HCT116 (cell line): ENCODE data around the gene ROR2. TPM values are rescaled to one million over a fixed set of nuclear protein-coding genes. Genes with fewer than 3 reads are reported as not detected.
A peak's percentile ranks its signal among the peaks of the same experiment; 100 is the strongest.

Source experiments
- ATAC-seq: fragments of 200-7000 bp; cut with Tn5 transposase; 2 replicates; pipeline ENCODE4 v1.9.1; 2020; ENCODE audit warnings: mild to moderate bottlenecking, moderate library complexity
- BruUV-seq: library from RNA; stranded (reverse); fragments of 400-500 nt; replicated peaks from 2 replicates; lab custom pipeline; 2021; lab: Mats Ljungman, UMichigan
- CTCF ChIA-PET: fragments of 300-600 bp; sonication (Branson Sonifier 250); formaldehyde crosslinking; loops from one replicate; lab custom pipeline; 2021; ENCODE audit warnings: antibody characterized with exemption; lab: Charles Lee
- POLR2A ChIA-PET: fragments of 300-600, 350-600 bp; sonication (Branson Sonifier 250); formaldehyde crosslinking; loops from one replicate; lab custom pipeline; 2021; ENCODE audit warnings: antibody characterized with exemption; lab: Charles Lee
- RAD21 ChIA-PET, 2 experiments: fragments of 300-600 bp; sonication (Branson Sonifier 250); formaldehyde crosslinking; loops; one replicate each; lab custom pipeline; 2023; ENCODE audit warnings: low total read pairs in 2 of 2; ENCODE audit not compliant: uncharacterized antibody in 2 of 2, unreplicated experiment in 2 of 2, low non-redundant PET in 1 of 2; lab: Charles Lee
- DNase-seq: peaks from one replicate; pipeline ENCODE4 v3.0.0-alpha.2; 2010; ENCODE audit warnings: low read depth, low spot score
- H2AFZ ChIP-seq: fragments of 200-600 bp; shearing (Covaris generic), sonication (generic); 2 replicates; pipeline ENCODE4 v1.6.1; 2017; ENCODE audit warnings: low read depth, mixed run types, mixed read lengths, antibody characterized with exemption, low read length; ENCODE audit not compliant: poor library complexity, severe bottlenecking
- H3K27ac ChIP-seq: 2 replicates; pipeline ENCODE4 v1.5.1; 2012; ENCODE audit warnings: low read depth, low read length
- H3K27me3 ChIP-seq: fragments of 200-600 bp; sonication (generic); 2 replicates; pipeline ENCODE4 v1.6.1; 2016; ENCODE audit warnings: mixed run types, low read length, mixed read lengths; ENCODE audit not compliant: insufficient read depth
- H3K36me3 ChIP-seq, 2 experiments: fragments of 200-500 bp in 1 of 2; fragments of 200-600 bp in 1 of 2; sonication (Bioruptor generic) in 1 of 2; sonication (generic) in 1 of 2; 2 replicates each; pipeline versions ENCODE4 v1.5.1 to v1.6.1; 2014 to 2016; ENCODE audit warnings: low read length in 2 of 2, inconsistent platforms in 1 of 2, mixed read lengths in 1 of 2, mixed run types in 1 of 2; ENCODE audit not compliant: insufficient read depth in 2 of 2, control insufficient read depth in 1 of 2
- H3K4me1 ChIP-seq, 2 experiments: fragments of 200-600 bp in 1 of 2; sonication (generic) in 1 of 2; 2 replicates each; pipeline versions ENCODE4 v1.5.1 to v1.6.1; 2012 to 2017; ENCODE audit warnings: low read length in 2 of 2, inconsistent platforms in 1 of 2, mild to moderate bottlenecking in 1 of 2, mixed read lengths in 1 of 2, mixed run types in 1 of 2, moderate library complexity in 1 of 2; ENCODE audit not compliant: insufficient read depth in 2 of 2, control insufficient read depth in 1 of 2
- H3K4me2 ChIP-seq: fragments of 200-600 bp; sonication (generic); 2 replicates; pipeline ENCODE4 v1.6.1; 2017; ENCODE audit warnings: mixed run types, low read length, mixed read lengths
- H3K4me3 ChIP-seq, 2 experiments: fragments of 200-600 bp in 1 of 2; sonication (generic) in 1 of 2; replicated peaks in 1 of 2; 2 replicates each; pipeline ENCODE4 v1.5.1; 2011 to 2016; ENCODE audit warnings: low read length in 2 of 2, control low read depth in 1 of 2, low read depth in 1 of 2, mild to moderate bottlenecking in 1 of 2, mixed read lengths in 1 of 2, mixed run types in 1 of 2
- H3K79me2 ChIP-seq: fragments of 200-600 bp; sonication (generic); 2 replicates; pipeline ENCODE4 v1.6.1; 2017; ENCODE audit warnings: mild to moderate bottlenecking, mixed run types, low read length, moderate library complexity, mixed read lengths; ENCODE audit not compliant: insufficient read depth
- H3K9ac ChIP-seq: fragments of 200-600 bp; sonication (generic); 2 replicates; pipeline ENCODE4 v1.6.1; 2016; ENCODE audit warnings: low read length, mixed read lengths
- H3K9me2 ChIP-seq: fragments of 200-600 bp; sonication (generic), shearing (Covaris generic); 2 replicates; pipeline ENCODE4 v1.6.1; 2017; ENCODE audit warnings: mixed run types, mild to moderate bottlenecking, moderate library complexity; ENCODE audit not compliant: insufficient read depth
- H3K9me3 ChIP-seq, 2 experiments: fragments of 200-500 bp in 1 of 2; fragments of 200-600 bp in 1 of 2; sonication (Bioruptor generic) in 1 of 2; sonication (generic) in 1 of 2; 2 replicates each; pipeline ENCODE4 v1.6.1; 2014 to 2017; ENCODE audit warnings: low read length in 2 of 2, mixed read lengths in 2 of 2, inconsistent platforms in 1 of 2, low read depth in 1 of 2, mild to moderate bottlenecking in 1 of 2, mixed run types in 1 of 2, moderate library complexity in 1 of 2; ENCODE audit not compliant: control insufficient read depth in 1 of 2, insufficient read depth in 1 of 2
- H4K20me1 ChIP-seq: fragments of 200-600 bp; sonication (generic), shearing (Covaris generic); 2 replicates; pipeline ENCODE4 v1.6.1; 2017; ENCODE audit warnings: mixed run types, mild to moderate bottlenecking, moderate library complexity; ENCODE audit not compliant: insufficient read depth
- CBX3 ChIP-seq: IDR thresholded peaks from 2 replicates; pipeline ENCODE4 v1.6.1; 2012; ENCODE audit warnings: low read depth
- POLR2AphosphoS5 ChIP-seq: IDR thresholded peaks from 2 replicates; pipeline ENCODE4 v1.6.1; 2011; ENCODE audit warnings: mild to moderate bottlenecking, low read depth, low read length, moderate library complexity
- intact Hi-C: fragments of 100-400 bp; cut with micrococcal nuclease; formaldehyde crosslinking; loops from 2 replicates; pipeline ENCODE4 v1.10.0; 2022
- total RNA-seq: library from RNA; stranded (reverse); gene quantifications from one replicate; pipeline ENCODE4 v1.2.1, GENCODE V29; 2021; ENCODE audit not compliant: unreplicated experiment
- TF ChIP-seq, protein P1 (sequence below): IDR thresholded peaks from 2 replicates; pipeline ENCODE4 v1.6.1; 2011; ENCODE audit warnings: mild to moderate bottlenecking, low read length, moderate library complexity; ENCODE audit not compliant: insufficient replicate concordance; ENCODE audit errors: extremely low read depth

ROR2 gene
- total RNA-seq, 1 experiment from 2014 or later, result 15.7 TPM

DNA sequence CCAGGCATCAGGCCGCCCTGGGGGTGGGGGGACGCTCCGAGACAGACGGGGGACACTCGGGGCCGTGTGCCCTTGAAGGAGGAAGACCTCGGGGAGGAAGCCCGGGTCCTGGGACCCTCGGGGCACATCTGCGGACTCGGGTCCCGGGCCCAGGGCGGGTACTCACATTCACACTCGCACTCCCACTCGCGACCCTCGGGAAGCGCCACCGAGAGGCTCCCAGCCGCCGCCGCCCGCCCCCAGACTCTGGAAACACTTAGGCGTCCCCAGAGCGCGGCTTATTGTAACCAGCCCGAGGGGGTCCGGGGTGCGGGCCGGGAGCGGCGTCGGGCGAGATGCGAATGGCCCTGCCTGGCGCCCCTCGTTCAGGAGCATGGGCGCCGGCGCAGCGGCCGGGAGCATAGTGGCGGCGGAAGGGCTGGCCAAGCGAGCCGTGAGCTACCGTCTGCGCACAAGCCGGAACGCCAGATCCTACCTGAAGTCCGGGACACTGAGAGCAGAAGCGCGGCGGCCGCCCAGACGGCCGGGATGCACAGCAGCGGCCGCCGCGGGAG lies 559 bp downstream of the ROR2 start:
- Histone ChIP-seq H3K9me2 (no peaks in the 10 kb centered on the region), H3K36me3 (no peaks in the 10 kb centered on the region), H3K9me3 (no peaks in the 10 kb centered on the region), H3K4me1 (peaks cover 11 to 15% of the 10 kb centered on the region in 2 experiments), H3K79me2 (peaks cover 43% of the 10 kb centered on the region), H4K20me1 (no peaks in the 10 kb centered on the region), H3K27ac (peak overlapping the region; percentile 78), H3K9ac (peak overlapping the region; percentile 73), H2AFZ (peak overlapping the region; percentile 64), H3K4me3 (peak overlapping the region; percentile 80 to 84), H3K27me3 (no peaks in the 10 kb centered on the region), H3K4me2 (peak overlapping the region; percentile 95)
- intact Hi-C loops, result no loop called here
- ChIA-PET POLR2A (interaction anchor here (0.8 kb wide), 1 partner anchor 14 kb away, joined by 4 read pairs; no protein-coding TSS in a partner anchor), CTCF (interaction anchor here (0.8 to 2.4 kb wide), 11 partner anchors 8 to 1035 kb away, joined by 3 to 11 read pairs (median 4); no protein-coding TSS in a partner anchor), RAD21 (interaction anchor here in 1 of 2 experiments (1.2 kb wide), 1 partner anchor 191 kb away, joined by 5 read pairs; no protein-coding TSS in a partner anchor)
- TF ChIP-seq, protein P1, sequence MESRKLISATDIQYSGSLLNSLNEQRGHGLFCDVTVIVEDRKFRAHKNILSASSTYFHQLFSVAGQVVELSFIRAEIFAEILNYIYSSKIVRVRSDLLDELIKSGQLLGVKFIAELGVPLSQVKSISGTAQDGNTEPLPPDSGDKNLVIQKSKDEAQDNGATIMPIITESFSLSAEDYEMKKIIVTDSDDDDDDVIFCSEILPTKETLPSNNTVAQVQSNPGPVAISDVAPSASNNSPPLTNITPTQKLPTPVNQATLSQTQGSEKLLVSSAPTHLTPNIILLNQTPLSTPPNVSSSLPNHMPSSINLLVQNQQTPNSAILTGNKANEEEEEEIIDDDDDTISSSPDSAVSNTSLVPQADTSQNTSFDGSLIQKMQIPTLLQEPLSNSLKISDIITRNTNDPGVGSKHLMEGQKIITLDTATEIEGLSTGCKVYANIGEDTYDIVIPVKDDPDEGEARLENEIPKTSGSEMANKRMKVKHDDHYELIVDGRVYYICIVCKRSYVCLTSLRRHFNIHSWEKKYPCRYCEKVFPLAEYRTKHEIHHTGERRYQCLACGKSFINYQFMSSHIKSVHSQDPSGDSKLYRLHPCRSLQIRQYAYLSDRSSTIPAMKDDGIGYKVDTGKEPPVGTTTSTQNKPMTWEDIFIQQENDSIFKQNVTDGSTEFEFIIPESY, result no peak
- TF ChIP-seq POLR2AphosphoS5 (no peak), CBX3 (no peak)
- DNase-seq (no peak), ATAC-seq (peak; percentile 26; the same call in 1 of the 2 replicates)
- BruUV-seq, result no TSS peak
